AG09309 (cell line): ENCODE measurements around the gene SOX21.

ENCODE experiments used
- DNase-seq: peaks from one replicate; pipeline ENCODE4 v3.0.0-alpha.2; 2010; ENCODE audit warnings: low read depth
- H3K4me3 ChIP-seq: 2 replicates; pipeline ENCODE4 v1.5.1; 2011; ENCODE audit warnings: mild to moderate bottlenecking, low read depth, low read length, moderate library complexity; ENCODE audit not compliant: control insufficient read depth
- CTCF ChIP-seq: IDR thresholded peaks from 2 replicates; pipeline ENCODE4 v1.5.1; 2011; ENCODE audit warnings: mild to moderate bottlenecking, low read depth, low read length, inconsistent platforms; ENCODE audit not compliant: insufficient read depth, control insufficient read depth; ENCODE audit errors: missing control alignments

The SOX21 gene

DNA sequence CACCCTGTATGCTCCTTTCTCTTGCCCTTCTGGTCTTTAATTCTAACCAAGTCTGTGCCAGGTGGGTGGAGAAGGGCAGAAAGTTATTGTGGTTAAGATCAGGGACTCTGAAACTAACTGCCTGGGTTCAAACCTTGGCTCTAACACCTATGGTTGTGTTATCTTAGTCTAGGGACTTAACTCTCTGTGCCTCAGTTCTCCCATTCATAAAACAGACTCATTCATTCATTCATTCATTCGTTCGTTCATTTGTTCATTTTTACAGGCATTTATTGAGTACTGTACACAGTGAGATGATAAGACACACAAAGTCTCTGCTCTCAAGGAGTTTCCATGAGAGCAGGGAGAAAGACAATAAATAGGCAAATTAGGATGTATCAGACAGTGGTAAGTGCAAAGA lies 30.1 kb downstream of the SOX21 start:
- TF ChIP-seq CTCF, result no peak
- no peak for DNase-seq
- H3K4me3 ChIP-seq, result no peak overlapping the region

DNA sequence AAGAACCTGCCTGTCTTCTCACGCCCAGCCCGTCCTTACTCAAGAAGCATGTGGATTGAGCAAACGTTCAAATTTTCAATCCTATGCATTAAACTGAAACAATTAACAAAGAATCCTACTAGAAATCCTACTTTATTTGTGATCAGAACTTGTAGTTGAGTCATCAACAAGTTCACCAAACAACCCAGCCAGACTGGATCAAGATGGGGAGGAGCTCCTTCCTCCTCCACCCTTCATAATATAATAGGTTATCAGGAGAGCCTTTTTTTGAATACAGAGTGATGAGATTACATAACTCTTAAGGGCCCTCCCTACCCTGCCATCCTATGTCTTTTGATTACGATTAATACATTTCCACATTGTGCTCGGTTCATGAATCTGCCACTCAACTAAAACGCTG lies 32.7 kb downstream of the SOX21 start:
- H3K4me3 ChIP-seq, result no peak overlapping the region
- no peak for DNase-seq
- no peak for TF ChIP-seq CTCF

DNA sequence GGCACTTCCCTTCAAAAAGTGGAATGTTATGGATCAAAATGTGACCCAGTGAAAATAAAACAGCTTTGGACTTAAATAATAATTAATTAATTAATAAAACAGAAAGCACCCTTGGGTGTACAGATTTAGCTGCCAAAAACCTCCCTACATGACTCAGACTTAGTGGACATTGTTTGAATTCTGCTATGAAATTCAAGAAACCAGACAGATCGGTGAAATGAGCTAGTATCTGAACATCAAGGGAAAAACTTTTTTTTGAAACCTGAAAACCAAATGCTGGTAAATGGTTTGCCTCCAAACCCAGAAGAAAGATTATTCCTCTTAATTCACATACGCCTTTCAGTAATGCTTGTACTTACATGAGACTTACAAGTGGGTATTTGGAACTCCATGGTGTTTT lies 33.5 kb downstream of the SOX21 start:
- no peak for DNase-seq
- no peak overlapping the region for H3K4me3 ChIP-seq
- no peak for TF ChIP-seq CTCF

- H3K4me3 ChIP-seq, result no peak overlapping the region
- DNase-seq, result no peak
- no peak for TF ChIP-seq CTCF
Measured at GRCh38 chr13:94677799-94678198, 34.5 kb downstream of the SOX21 start.

DNA sequence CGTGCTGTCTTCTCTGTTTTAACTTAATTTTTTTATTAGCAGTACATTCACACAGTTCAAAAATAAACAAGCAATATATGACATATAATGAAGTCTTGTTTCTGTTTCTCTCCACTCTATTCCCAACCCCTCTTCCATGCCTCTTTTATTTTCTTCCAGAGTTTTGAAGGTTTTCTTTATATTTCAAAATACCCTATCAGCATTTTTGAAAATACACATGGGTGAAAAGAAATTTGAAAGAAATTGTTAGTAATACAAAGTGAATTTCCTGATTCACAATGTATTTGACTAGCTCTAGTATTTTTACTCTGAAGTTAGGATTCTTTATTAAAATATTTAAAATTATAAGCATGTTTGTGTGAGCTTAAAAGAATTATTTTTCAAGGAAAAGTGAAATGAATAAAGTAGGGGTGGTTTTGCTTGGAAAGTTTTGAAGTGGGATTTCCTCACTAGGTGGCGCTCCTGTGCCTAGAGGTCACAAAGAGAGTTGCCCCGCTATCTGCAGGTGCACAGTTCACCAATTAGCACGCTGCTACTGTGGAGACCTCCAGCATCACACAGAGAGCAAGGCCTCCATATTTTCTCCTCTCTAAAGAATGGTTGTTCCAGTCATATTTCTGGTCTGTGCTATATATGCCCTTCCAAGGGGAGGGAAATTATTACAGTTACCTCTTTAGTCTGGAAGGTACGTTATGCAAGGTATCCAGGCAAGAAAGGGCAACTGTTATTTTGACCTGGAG lies 37.6 kb downstream of the SOX21 start:
- no peak overlapping the region for H3K4me3 ChIP-seq
- DNase-seq, result no peak
- peak; percentile 72 for TF ChIP-seq CTCF

DNA sequence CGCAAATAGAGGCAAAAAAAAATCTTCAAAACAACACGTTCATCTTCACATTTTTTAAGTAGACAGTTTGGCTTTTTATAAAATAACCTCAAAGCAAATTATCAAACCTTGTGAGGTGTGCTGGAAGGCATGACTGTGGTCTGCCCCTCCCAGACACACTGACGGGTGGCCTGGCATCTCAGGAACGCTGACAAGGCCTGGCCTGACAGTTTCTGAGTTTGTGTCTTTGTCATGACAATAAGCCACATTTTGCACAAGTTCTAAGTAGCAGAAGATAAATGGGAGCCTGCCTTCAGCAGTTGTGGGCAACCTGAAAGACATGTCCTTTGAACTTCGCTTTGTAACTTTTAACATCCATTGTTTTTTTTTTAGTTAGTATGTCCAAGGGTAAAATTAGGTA lies 38.5 kb downstream of the SOX21 start:
- no peak for DNase-seq
- no peak for TF ChIP-seq CTCF
- no peak overlapping the region for H3K4me3 ChIP-seq
